Right lobe of liver (tissue), 6 donors: ENCODE measurements around the gene PPM1N. TPM values are rescaled to one million over a fixed set of nuclear protein-coding genes. Genes with fewer than 3 reads are reported as not detected.

Source experiments
- ATAC-seq, 4 donors: fragments of 200-7000 bp; cut with Tn5 transposase; one replicate each; pipeline ENCODE4 v1.9.1; 2020; ENCODE audit warnings: mild to moderate bottlenecking in 4 of 4, moderate library complexity in 4 of 4
- DNase-seq, 3 donors: peaks; one replicate each; pipeline ENCODE4 v3.0.0-alpha.2; 2020
- H3K27ac ChIP-seq, 3 donors: fragments of 200-600 bp; one replicate each; pipeline ENCODE4 v1.8.0; 2022
- H3K27me3 ChIP-seq, 2 donors: fragments of 200-600 bp; one replicate each; pipeline ENCODE4 v1.8.0; 2022
- H3K36me3 ChIP-seq, 4 donors: fragments of 200-600 bp; sonication (generic) in 1 of 4; one replicate each; pipeline versions ENCODE4 v1.5.1 to v1.8.0; 2017 to 2022; ENCODE audit warnings: control low read depth in 1 of 4
- H3K4me1 ChIP-seq, 4 donors: fragments of 200-600 bp; sonication (generic) in 1 of 4; one replicate each; pipeline versions ENCODE4 v1.5.1 to v1.8.0; 2017 to 2022; ENCODE audit warnings: control low read depth in 1 of 4
- H3K4me3 ChIP-seq, 3 donors: fragments of 200-600 bp; one replicate each; pipeline ENCODE4 v1.8.0; 2022
- H3K9me3 ChIP-seq, 4 donors: fragments of 200-600 bp; sonication (generic) in 1 of 4; one replicate each; pipeline versions ENCODE4 v1.5.1 to v1.8.0; 2017 to 2022; ENCODE audit warnings: control low read depth in 1 of 4
- CTCF ChIP-seq, 4 donors: fragments of 200-600 bp in 3 of 4; fragments of 450-650 bp in 1 of 4; IDR thresholded peaks; one replicate each; pipeline versions ENCODE4 v1.5.1 to v1.8.0; 2016 to 2022; ENCODE audit warnings: antibody characterized with exemption in 4 of 4, mild to moderate bottlenecking in 2 of 4
- POLR2A ChIP-seq: fragments of 450-650 bp; IDR thresholded peaks from one replicate; pipeline ENCODE4 v1.6.1; 2017; ENCODE audit warnings: antibody characterized with exemption, mild to moderate bottlenecking
- WGBS: methylation state at CpG from one replicate; pipeline ENCODE4 v1.1.6; 2018; ENCODE audit warnings: low coverage, low lambda C conversion rate; ENCODE audit not compliant: insufficient coverage; ENCODE audit errors: missing lambda C conversion rate; 5-methylcytosine and 5-hydroxymethylcytosine counted together
- intact Hi-C, 2 donors: fragments of 100-400 bp; cut with DNase I; formaldehyde crosslinking; loops; one replicate each; pipeline versions ENCODE4 v1.11.2 to v1.14.1; 2022
- total RNA-seq, 6 experiments: library from RNA; depleted of rRNA in 2 of 6; stranded (reverse); fragments of >200 nt in 2 of 6; fragmentation: NEBNext Ultra II Directional in 3 of 6; extraction: Animal tissue kit (Norgen Biotek cat#: 25700) in 3 of 6; gene quantifications; one replicate each; pipeline versions ENCODE4 v1.1.0 to v1.2.4, GENCODE V29; 2016 to 2023
- donor health status: DM: no; HTN: yes; CAD: no.
- donor health status: DM: no; HTN: no; CAD: no.
- donor health status: DM: no; HTN: no; CAD: no.
- donor health status: DM: no; HTN: yes; CAD: no.
- donor health status: DM: no; HTN: yes; CAD: no.

Gene PPM1N
- total RNA-seq, 6 experiments from 2014 or later, result 0.32 to 2.0 (median 0.51) TPM; not detected in 1

- no peak for TF ChIP-seq POLR2A
- no peak for TF ChIP-seq CTCF (IDR thresholded peaks at IDR 0.05)
- DNase-seq (no peak), ATAC-seq (no peak)
- peaks cover 0 to 12% (median 0%) of the 10 kb centered on the region in 4 donors for H3K4me1 ChIP-seq
- H3K36me3 ChIP-seq, result no peaks in the 10 kb centered on the region
- 58% methylated on average over 23 of the region's 27 CpGs for WGBS
- no peak overlapping the region for H3K27ac ChIP-seq
- H3K4me3 ChIP-seq, result no peak overlapping the region
- H3K27me3 ChIP-seq, result no peaks in the 10 kb centered on the region
- intact Hi-C loops, result loop anchor here in 1 of 2 donors (5.0 kb wide), 1 partner anchor 37 kb away; no protein-coding TSS in a partner anchor
- no peaks in the 10 kb centered on the region for H3K9me3 ChIP-seq
These were observed 24.3 kb upstream of the PPM1N start for GRCh38 chr19:45473682-45474605.

- no peak overlapping the region for H3K27ac ChIP-seq
- 50% methylated on average over 20 of the region's 28 CpGs for WGBS
- DNase-seq (no peak), ATAC-seq (no peak)
- TF ChIP-seq POLR2A, result no peak
- TF ChIP-seq CTCF (IDR thresholded peaks at IDR 0.05), result no peak
- no peaks in the 10 kb centered on the region for H3K27me3 ChIP-seq
- no peak overlapping the region for H3K4me3 ChIP-seq
- H3K36me3 ChIP-seq, result no peaks in the 10 kb centered on the region
- intact Hi-C loops, result loop anchor here (5.0 kb wide), 2 partner anchors 33 to 38 kb away; no protein-coding TSS in a partner anchor
- peaks cover 0 to 12% (median 0%) of the 10 kb centered on the region in 4 donors for H3K4me1 ChIP-seq
- no peaks in the 10 kb centered on the region for H3K9me3 ChIP-seq
These were observed 23.4 kb upstream of the PPM1N start for GRCh38 chr19:45474606-45475521.

GRCh38 chr19:45475537-45476291 lies 22.5 kb upstream of the PPM1N start:
- no peak overlapping the region for H3K27ac ChIP-seq
- H3K9me3 ChIP-seq, result no peaks in the 10 kb centered on the region
- no peaks in the 10 kb centered on the region for H3K36me3 ChIP-seq
- whole genome bisulfite sequencing, result 55% methylated on average over 5 of the region's 6 CpGs
- no peak for DNase-seq
- H3K4me3 ChIP-seq, result no peak overlapping the region
- H3K27me3 ChIP-seq, result no peaks in the 10 kb centered on the region
- intact Hi-C loops, result loop anchor here in 1 of 2 donors (5.0 kb wide), 1 partner anchor 33 kb away; no protein-coding TSS in a partner anchor
- peaks cover 0 to 12% (median 0%) of the 10 kb centered on the region in 4 donors for H3K4me1 ChIP-seq
- TF ChIP-seq POLR2A (no peak), CTCF (IDR thresholded peaks at IDR 0.05) (no peak)
- no peak for ATAC-seq

- Histone ChIP-seq H3K9me3 (no peaks in the 10 kb centered on the region), H3K27me3 (no peaks in the 10 kb centered on the region), H3K36me3 (no peaks in the 10 kb centered on the region), H3K4me1 (peaks cover 0 to 12% (median 0%) of the 10 kb centered on the region in 4 donors), H3K27ac (no peak overlapping the region), H3K4me3 (no peak overlapping the region)
- intact Hi-C loops, result loop anchor here in 1 of 2 donors (5.0 kb wide), 1 partner anchor 34 kb away; no protein-coding TSS in a partner anchor
- no peak for DNase-seq
- TF ChIP-seq CTCF (IDR thresholded peaks at IDR 0.05) (no peak), POLR2A (no peak)
- 35% methylated on average over 4 of the region's 5 CpGs for WGBS
- ATAC-seq, result no peak
These were observed 21.9 kb upstream of the PPM1N start for GRCh38 chr19:45476304-45476703.
